H1 (cell line): ENCODE data around the gene EOGT. TPM values are rescaled to one million over a fixed set of nuclear protein-coding genes. Genes with fewer than 3 reads are reported as not detected.

Experiments
- JUN ChIP-seq: IDR thresholded peaks from 2 replicates; pipeline ENCODE4 v1.6.1; 2011; ENCODE audit warnings: low read depth, mild to moderate bottlenecking, improper control_type of control experiment, low read length
- JUND ChIP-seq: IDR thresholded peaks from 2 replicates; pipeline ENCODE4 v1.6.1; 2011; ENCODE audit warnings: mild to moderate bottlenecking, improper control_type of control experiment, low read length
- MAFK ChIP-seq: IDR thresholded peaks from 2 replicates; pipeline ENCODE4 v1.6.1; 2012; ENCODE audit warnings: low read depth, mild to moderate bottlenecking, improper control_type of control experiment, low read length
- PHF8 ChIP-seq: fragments of 200-600 bp; sonication (generic); conservative IDR thresholded peaks from 2 replicates; pipeline ENCODE4 v1.7.1; 2012; ENCODE audit warnings: low read depth, mild to moderate bottlenecking, inconsistent platforms, low read length, moderate library complexity
- SIN3A ChIP-seq, 2 experiments: IDR thresholded peaks in 1 of 2; conservative IDR thresholded peaks in 1 of 2; 2 replicates each; pipeline ENCODE4 v1.6.1; 2011 to 2012; ENCODE audit warnings: low read length in 2 of 2, improper control_type of control experiment in 1 of 2, low read depth in 1 of 2, mild to moderate bottlenecking in 1 of 2
- YY1 ChIP-seq: IDR thresholded peaks from 2 replicates; pipeline ENCODE4 v1.6.1; 2011; ENCODE audit warnings: low read depth, mild to moderate bottlenecking, low read length
- polyA plus RNA-seq, 7 experiments: library from polyadenylated mRNA; depleted of rRNA in 3 of 7; stranded (reverse) in 5 of 7; unstranded in 2 of 7; fragments of >200 nt in 5 of 7; fragments of 200-250 nt in 2 of 7; gene quantifications; 1 replicate in 5 of 7; 2 replicates in 1 of 7; 4 replicates in 1 of 7; pipeline versions ENCODE4 v1.2.1 to v1.2.3, GENCODE V29; 2011 to 2013; ENCODE audit warnings: missing spikeins in 2 of 7, mixed read lengths in 2 of 7
- total RNA-seq: library from RNA; stranded (reverse); fragmentation: NEBNext Ultra II Directional; extraction: Animal tissue kit (Norgen Biotek cat#: 25700); gene quantifications from 2 replicates; pipeline ENCODE4 v1.2.1, GENCODE V29; 2021

Gene EOGT
- total and polyA plus RNA-seq, 2 of the 8 experiments (the other 6 are each of a cell fraction or from before 2014, with no cell fraction given): 6.7 to 20.7 TPM

GRCh38 chr3:68958932-68959331 lies 54.6 kb downstream of the EOGT start (continued):
- TF ChIP-seq YY1: no peak
- TF ChIP-seq JUN: no peak
- no peak for TF ChIP-seq MAFK
- TF ChIP-seq SIN3A (conservative IDR thresholded peaks at IDR 0.05 in 1 of 2, IDR thresholded peaks at IDR 0.05 in 1 of 2; ENCODE audit: low read depth in 1 of 2, low read length in 2 of 2): no peak
- TF ChIP-seq PHF8: no peak
- no peak for TF ChIP-seq JUND
